PC-9 (cell line): ENCODE measurements around the gene RRP7A. TPM values are rescaled to one million over a fixed set of nuclear protein-coding genes. Genes with fewer than 3 reads are reported as not detected.

Experiments used
- BruUV-seq: library from RNA; stranded (reverse); fragments of 400-500 nt; replicated peaks from 2 replicates; lab custom pipeline; 2021; lab: Mats Ljungman, UMichigan
- CTCF ChIA-PET: fragments of 300-600 bp; sonication (Branson Sonifier 250); formaldehyde crosslinking; loops from one replicate; lab custom pipeline; 2022; ENCODE audit warnings: antibody characterized with exemption; lab: Charles Lee
- POLR2A ChIA-PET: fragments of 300-600 bp; sonication (Branson Sonifier 250); formaldehyde crosslinking; loops from one replicate; lab custom pipeline; 2022; ENCODE audit warnings: antibody characterized with exemption; ENCODE audit not compliant: unreplicated experiment; lab: Charles Lee
- DNase-seq, 2 experiments: peaks; one replicate each; pipeline versions ENCODE4 v3.0.0 to v3.0.0-alpha.2; 2015 to 2022; ENCODE audit warnings: mixed read lengths in 1 of 2
- H2AFZ ChIP-seq: fragments of 200-600 bp; sonication (generic); 2 replicates; pipeline ENCODE4 v1.8.1; 2017; ENCODE audit warnings: antibody characterized with exemption
- H3F3A ChIP-seq: fragments of 200-600 bp; sonication (generic); 2 replicates; pipeline ENCODE4 v1.8.1; 2017; ENCODE audit warnings: antibody characterized with exemption, mild to moderate bottlenecking, low read depth; ENCODE audit not compliant: insufficient read depth
- H3K27ac ChIP-seq: fragments of 200-600 bp; sonication (generic); 2 replicates; pipeline ENCODE4 v1.6.1; 2016; ENCODE audit warnings: mixed run types
- H3K27me3 ChIP-seq: fragments of 200-600 bp; sonication (generic); 2 replicates; pipeline ENCODE4 v1.6.1; 2016; ENCODE audit warnings: low read depth, mixed run types; ENCODE audit not compliant: insufficient read depth
- H3K36me3 ChIP-seq: fragments of 200-600 bp; sonication (generic); 2 replicates; pipeline ENCODE4 v1.6.1; 2016; ENCODE audit warnings: low read depth, mixed run types
- H3K4me1 ChIP-seq: fragments of 200-600 bp; sonication (generic); replicated peaks from 2 replicates; pipeline ENCODE4 v1.6.1; 2016; ENCODE audit warnings: mixed run types; ENCODE audit not compliant: insufficient read depth
- H3K4me2 ChIP-seq: fragments of 200-600 bp; sonication (generic); 2 replicates; pipeline ENCODE4 v1.6.1; 2017; ENCODE audit warnings: mixed run types
- H3K4me3 ChIP-seq: fragments of 200-600 bp; sonication (generic); 2 replicates; pipeline ENCODE4 v1.6.1; 2016; ENCODE audit warnings: mixed run types
- H3K79me2 ChIP-seq: fragments of 200-600 bp; sonication (generic); 2 replicates; pipeline ENCODE4 v1.6.1; 2017; ENCODE audit warnings: low read depth, mixed run types
- H3K9me2 ChIP-seq: fragments of 200-600 bp; sonication (generic); 2 replicates; pipeline ENCODE4 v1.8.1; 2017; ENCODE audit warnings: mild to moderate bottlenecking; ENCODE audit not compliant: insufficient read depth
- H3K9me3 ChIP-seq: fragments of 200-600 bp; sonication (generic); 2 replicates; pipeline ENCODE4 v1.8.1; 2016; ENCODE audit warnings: low read depth; ENCODE audit not compliant: insufficient read depth
- H4K20me1 ChIP-seq: fragments of 200-600 bp; sonication (generic); 2 replicates; pipeline ENCODE4 v1.8.1; 2017; ENCODE audit not compliant: insufficient read depth
- EZH2 ChIP-seq: fragments of 200-600 bp; sonication (generic); IDR thresholded peaks from 2 replicates; pipeline ENCODE4 v1.8.0; 2017; ENCODE audit warnings: antibody characterized with exemption, low read depth
- intact Hi-C: fragments of 100-400 bp; cut with micrococcal nuclease; formaldehyde crosslinking; loops from one replicate; pipeline ENCODE4 v1.10.0; 2022; ENCODE audit not compliant: unreplicated experiment
- total RNA-seq: library from RNA; stranded (reverse); gene quantifications from 2 replicates; pipeline ENCODE4 v1.2.3, GENCODE V29; 2021
- TF ChIP-seq, protein P1 (sequence below): fragments of 200-600 bp; sonication (generic); conservative IDR thresholded peaks from 2 replicates; pipeline ENCODE4 v1.6.1; 2017; ENCODE audit warnings: mixed run types, antibody characterized with exemption, mild to moderate bottlenecking, moderate library complexity

Gene RRP7A
- total RNA-seq, 1 experiment from 2014 or later = 56.6 TPM

DNA sequence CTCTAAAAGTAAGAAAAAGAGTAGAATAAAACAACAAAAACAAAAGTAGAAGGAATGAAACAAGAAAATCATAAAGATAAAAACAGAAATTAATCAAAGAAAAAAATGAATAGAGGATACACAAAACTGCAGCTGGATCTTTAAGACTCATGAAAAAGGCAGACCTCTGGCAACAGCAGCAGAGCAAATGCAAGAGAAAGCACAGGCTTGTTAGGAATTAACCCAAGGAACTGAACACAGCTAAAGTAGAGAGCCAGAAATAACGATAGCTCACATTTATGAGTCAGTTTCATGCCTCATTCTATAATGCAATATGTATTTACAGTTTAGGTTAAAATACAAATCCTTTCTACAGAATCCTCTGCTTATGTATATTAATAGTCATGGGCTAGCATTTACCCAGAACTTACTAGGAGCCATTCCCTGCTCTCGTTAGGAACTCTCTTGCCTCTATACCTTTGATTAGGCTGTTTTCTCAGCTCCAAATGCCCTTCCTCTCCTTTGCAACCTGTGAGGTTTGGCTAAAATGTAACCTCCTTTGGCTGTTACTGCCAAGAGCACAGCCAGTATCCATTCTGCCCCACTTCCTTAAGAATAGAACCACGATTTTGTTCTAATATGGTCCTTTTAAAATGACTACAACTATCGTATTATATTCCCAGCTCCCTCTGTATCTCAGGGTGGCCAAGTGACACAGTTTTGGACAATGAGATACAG lies 49.1 kb downstream of the RRP7A start:
- Histone ChIP-seq H3K4me3 (no peak overlapping the region), H3K4me2 (no peak overlapping the region), H3K4me1 (no peaks in the 10 kb centered on the region), H2AFZ (no peak overlapping the region), H3K27ac (no peak overlapping the region), H3K9me2 (no peaks in the 10 kb centered on the region), H4K20me1 (no peaks in the 10 kb centered on the region), H3K9me3 (no peaks in the 10 kb centered on the region), H3K27me3 (peaks cover 11% of the 10 kb centered on the region; the same call in 1 of the 2 replicates), H3K36me3 (no peaks in the 10 kb centered on the region), H3K79me2 (no peaks in the 10 kb centered on the region), H3F3A (no peaks in the 10 kb centered on the region)
- intact Hi-C loops = no loop called here
- no peak for TF ChIP-seq EZH2
- TF ChIP-seq, protein P1, sequence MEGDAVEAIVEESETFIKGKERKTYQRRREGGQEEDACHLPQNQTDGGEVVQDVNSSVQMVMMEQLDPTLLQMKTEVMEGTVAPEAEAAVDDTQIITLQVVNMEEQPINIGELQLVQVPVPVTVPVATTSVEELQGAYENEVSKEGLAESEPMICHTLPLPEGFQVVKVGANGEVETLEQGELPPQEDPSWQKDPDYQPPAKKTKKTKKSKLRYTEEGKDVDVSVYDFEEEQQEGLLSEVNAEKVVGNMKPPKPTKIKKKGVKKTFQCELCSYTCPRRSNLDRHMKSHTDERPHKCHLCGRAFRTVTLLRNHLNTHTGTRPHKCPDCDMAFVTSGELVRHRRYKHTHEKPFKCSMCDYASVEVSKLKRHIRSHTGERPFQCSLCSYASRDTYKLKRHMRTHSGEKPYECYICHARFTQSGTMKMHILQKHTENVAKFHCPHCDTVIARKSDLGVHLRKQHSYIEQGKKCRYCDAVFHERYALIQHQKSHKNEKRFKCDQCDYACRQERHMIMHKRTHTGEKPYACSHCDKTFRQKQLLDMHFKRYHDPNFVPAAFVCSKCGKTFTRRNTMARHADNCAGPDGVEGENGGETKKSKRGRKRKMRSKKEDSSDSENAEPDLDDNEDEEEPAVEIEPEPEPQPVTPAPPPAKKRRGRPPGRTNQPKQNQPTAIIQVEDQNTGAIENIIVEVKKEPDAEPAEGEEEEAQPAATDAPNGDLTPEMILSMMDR = no peak
- BruUV-seq = no TSS peak
- ChIA-PET POLR2A (interaction anchor here (0.7 kb wide), 1 partner anchor 316 kb away, joined by 9 read pairs; no protein-coding TSS in a partner anchor), CTCF (interaction anchor here (0.7 kb wide), 1 partner anchor 546 kb away, joined by 8 read pairs; no protein-coding TSS in a partner anchor)
- no peak for DNase-seq

DNA sequence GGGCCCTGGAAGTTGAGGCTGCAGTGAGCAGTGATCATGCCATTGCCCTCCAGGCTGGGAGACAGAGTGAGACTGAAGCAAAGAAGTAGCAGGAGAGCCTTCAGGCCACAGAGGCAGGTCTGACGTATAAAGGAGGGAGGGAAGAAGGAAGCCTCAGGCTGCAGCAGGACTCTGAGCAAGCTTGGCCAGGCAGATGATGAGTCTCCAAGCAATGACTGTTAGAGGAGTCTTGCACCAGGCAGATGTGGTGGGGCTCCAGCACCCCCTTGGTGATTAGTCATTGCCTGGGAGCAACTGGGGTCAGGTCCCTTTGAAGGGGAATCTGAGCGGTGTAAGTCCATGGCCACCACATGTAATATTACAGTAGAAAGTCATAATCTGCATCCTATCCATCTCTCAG lies 50.8 kb downstream of the RRP7A start:
- intact Hi-C loops = no loop called here
- Histone ChIP-seq H2AFZ (no peak overlapping the region), H3K79me2 (no peaks in the 10 kb centered on the region), H3K27me3 (peaks cover 11% of the 10 kb centered on the region; the same call in 1 of the 2 replicates), H3K27ac (no peak overlapping the region), H3K4me3 (no peak overlapping the region), H3K36me3 (no peaks in the 10 kb centered on the region), H3F3A (no peaks in the 10 kb centered on the region), H3K4me2 (no peak overlapping the region), H4K20me1 (no peaks in the 10 kb centered on the region), H3K9me2 (no peaks in the 10 kb centered on the region), H3K4me1 (no peaks in the 10 kb centered on the region), H3K9me3 (no peaks in the 10 kb centered on the region)
- BruUV-seq = no TSS peak
- no peak for TF ChIP-seq EZH2
- TF ChIP-seq, protein P1 = no peak
- DNase-seq = no peak
- POLR2A ChIA-PET = no interaction called here
- CTCF ChIA-PET = no interaction called here

DNA sequence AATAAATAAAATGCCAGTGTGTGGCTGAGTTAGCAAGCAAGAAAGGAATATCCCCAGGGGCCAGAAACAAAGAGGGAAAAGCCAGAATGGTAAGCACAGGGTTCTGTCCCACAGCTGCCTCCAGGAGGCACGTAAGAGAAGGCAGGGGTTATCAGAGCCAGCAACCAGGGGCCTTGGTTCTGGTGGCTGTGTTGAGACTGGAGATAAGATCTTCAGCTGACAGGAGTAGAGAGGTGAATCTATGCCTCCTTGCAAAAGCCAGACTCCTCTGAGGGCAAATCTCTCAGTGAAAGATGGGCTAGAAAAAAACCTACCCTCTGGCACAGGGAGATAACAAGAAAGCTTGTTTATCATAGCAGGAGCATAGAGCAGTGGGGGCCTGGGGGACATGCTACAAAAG lies 57.6 kb downstream of the RRP7A start:
- no peaks in the 10 kb centered on the region for H3K36me3 ChIP-seq
- ChIA-PET POLR2A (no interaction called here), CTCF (no interaction called here)
- H4K20me1 ChIP-seq = no peaks in the 10 kb centered on the region
- no peaks in the 10 kb centered on the region for H3K9me3 ChIP-seq
- H3K27me3 ChIP-seq = peaks cover 24% of the 10 kb centered on the region
- no peaks in the 10 kb centered on the region for H3K9me2 ChIP-seq
- BruUV-seq = no TSS peak
- 0 out of 2 replicates have a peak overlapping the region, but pooled peaks have one; percentile 9 for H3K4me2 ChIP-seq
- TF ChIP-seq EZH2 = no peak
- TF ChIP-seq, protein P1 = no peak
- peak in 1 of 2 experiments; percentile 54 for DNase-seq
- H2AFZ ChIP-seq = no peak overlapping the region
- H3K27ac ChIP-seq = no peak overlapping the region
- H3F3A ChIP-seq = 0 out of 2 replicates have a peak, but pooled peaks cover 8% of the 10 kb centered on the region
- intact Hi-C loops = no loop called here
- no peak overlapping the region for H3K4me3 ChIP-seq
- H3K79me2 ChIP-seq = no peaks in the 10 kb centered on the region
- H3K4me1 ChIP-seq = peaks cover 12% of the 10 kb centered on the region
